NT2/D1 (cell line): ENCODE measurements around the gene GMNC.

Source experiments
- SUZ12 ChIP-seq: IDR thresholded peaks from 2 replicates; pipeline ENCODE4 v1.6.1; 2011; ENCODE audit not compliant: insufficient read length, insufficient read depth; ENCODE audit errors: extremely low read depth
- YY1 ChIP-seq: IDR thresholded peaks from 2 replicates; pipeline ENCODE4 v1.6.1; 2011; ENCODE audit not compliant: insufficient read length, insufficient read depth
- ZNF274 ChIP-seq: IDR thresholded peaks from 2 replicates; pipeline ENCODE4 v1.6.1; 2011; ENCODE audit warnings: mild to moderate bottlenecking, low read depth, low read length

DNA sequence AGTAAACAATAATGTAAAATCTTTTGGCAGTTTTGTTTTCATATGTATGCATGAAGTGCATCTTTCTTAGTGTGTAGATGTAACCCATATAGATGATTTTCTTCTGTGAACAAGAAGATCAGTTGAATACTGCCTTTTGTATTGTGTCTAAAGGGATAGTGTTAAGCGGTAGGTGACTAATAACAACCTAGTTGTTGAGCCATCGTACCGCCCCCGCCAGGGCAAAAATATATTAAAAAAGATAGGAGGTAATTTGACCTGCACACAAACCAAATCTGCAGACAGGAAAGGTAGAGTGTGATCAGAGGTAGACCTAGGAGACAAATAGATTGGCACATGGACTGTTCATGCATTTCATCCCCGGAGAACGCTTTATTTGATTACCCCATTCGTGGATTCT lies 3.3 kb upstream of the GMNC start:
- TF ChIP-seq ZNF274 (no peak), YY1 (no peak), SUZ12 (no peak)
